ENCODE measurements around the gene CYP26B1. TPM values are rescaled to one million over a fixed set of nuclear protein-coding genes. Genes with fewer than 3 reads are reported as not detected.

CYP26B1 gene
- total and polyA plus RNA-seq, 2 donors (not counting 3 experiments of a cell fraction or from before 2014, with no cell fraction given) = 0.30 to 1.1 TPM

DNA sequence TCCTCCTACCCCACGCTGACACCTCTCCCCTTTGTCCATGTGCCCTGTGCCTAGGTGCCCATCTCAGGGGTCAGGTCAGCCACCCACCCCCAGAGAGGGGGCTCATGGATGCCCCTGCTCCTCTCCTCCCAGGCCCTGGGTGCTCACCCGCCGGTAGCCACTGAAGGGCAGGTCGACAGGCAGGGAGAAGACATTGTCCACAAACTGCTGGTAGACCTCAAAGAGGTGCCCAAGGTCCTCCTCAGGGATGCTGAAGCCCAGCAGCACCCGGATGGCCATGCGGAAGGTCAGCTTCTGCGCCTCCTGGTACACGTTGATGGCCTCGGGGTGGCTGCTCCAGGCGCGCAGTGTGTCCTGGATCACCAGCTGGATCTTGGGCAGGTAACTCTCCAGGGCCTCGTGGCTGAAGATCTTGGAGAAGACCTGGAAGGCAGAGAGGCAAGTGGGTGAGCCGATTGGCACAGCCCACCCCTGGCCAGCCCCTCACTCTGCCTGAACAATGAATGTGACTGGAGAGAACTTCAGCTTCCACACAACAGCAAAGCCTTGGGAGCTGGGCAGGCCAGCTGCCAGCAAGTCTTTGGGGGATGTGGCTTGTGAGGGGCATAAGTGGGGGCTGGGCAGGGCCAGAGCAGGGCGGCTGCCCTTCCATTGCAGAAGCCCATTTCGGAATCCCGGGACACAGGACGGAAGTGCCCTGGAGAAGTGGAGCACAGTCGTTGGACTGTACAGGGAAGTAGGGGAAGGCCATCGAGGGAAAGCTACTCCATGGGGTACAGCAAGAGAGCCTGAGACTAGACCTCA, 12.5 kb downstream of the CYP26B1 start:
- no peaks in the 10 kb centered on the region for H3K79me2 ChIP-seq (ENCODE audit: control insufficient read depth, insufficient read depth, low read length)
- H3K27me3 ChIP-seq (ENCODE audit: control insufficient read depth in 2 of 2, insufficient read depth in 2 of 2, low read length in 2 of 2) = no peaks in the 10 kb centered on the region
- no peaks in the 10 kb centered on the region for H3K9me3 ChIP-seq (replicated peaks; ENCODE audit: control insufficient read depth, insufficient read depth, low read length)
- no peak overlapping the region for H3K9ac ChIP-seq (replicated peaks; ENCODE audit: extremely low read depth, insufficient read depth, low read length)
- no peaks in the 10 kb centered on the region for H3K36me3 ChIP-seq (ENCODE audit: control insufficient read depth in 2 of 2, extremely low read depth in 1 of 2, insufficient read depth in 2 of 2, low read length in 2 of 2)
- H2AFZ ChIP-seq (ENCODE audit: low read depth, low read length) = no peak overlapping the region
- no peak overlapping the region for H3K4me3 ChIP-seq (replicated peaks in 1 of 3; ENCODE audit: insufficient read depth in 1 of 3, low read depth in 1 of 3, low read length in 3 of 3)
- CTCF ChIA-PET = interaction anchor here (1.1 to 1.2 kb wide), 2 partner anchors 15 to 211 kb away, joined by 3 to 6 read pairs; no protein-coding TSS in a partner anchor
- intact Hi-C loops (cut with micrococcal nuclease) (no loop called here), dilution Hi-C loops (cut with MboI; ENCODE audit: extremely low pct_ligation_motif_present, low sequenced_read_pairs) (no loop called here)
- FAIRE-seq (no peak), DNase-seq (ENCODE audit: low read depth, low spot score) (no peak)
- no peaks in the 10 kb centered on the region for H3K9me1 ChIP-seq (replicated peaks; ENCODE audit: control insufficient read depth, extremely low read depth, insufficient read depth, low read length)
- no peak for TF ChIP-seq GATA2 (IDR thresholded peaks at IDR 0.05; ENCODE audit: insufficient read depth, insufficient read length, low read depth, low read length)
- no peak for TF ChIP-seq MYC (IDR thresholded peaks at IDR 0.05; ENCODE audit: low read depth, low read length)
- TF ChIP-seq EZH2 (IDR thresholded peaks at IDR 0.05; ENCODE audit: borderline replicate concordance, low read depth, low read length, severe bottlenecking) = no peak
- TF ChIP-seq, protein P1, sequence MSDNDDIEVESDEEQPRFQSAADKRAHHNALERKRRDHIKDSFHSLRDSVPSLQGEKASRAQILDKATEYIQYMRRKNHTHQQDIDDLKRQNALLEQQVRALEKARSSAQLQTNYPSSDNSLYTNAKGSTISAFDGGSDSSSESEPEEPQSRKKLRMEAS (IDR thresholded peaks at IDR 0.05; ENCODE audit: insufficient read depth, insufficient read length) = no peak
- no peak for TF ChIP-seq FOS (IDR thresholded peaks at IDR 0.05; ENCODE audit: borderline replicate concordance, insufficient read depth, low read length)
- TF ChIP-seq JUN (IDR thresholded peaks at IDR 0.05; ENCODE audit: borderline replicate concordance, insufficient read depth, insufficient read length, low read depth) = no peak
- TF ChIP-seq POLR2AphosphoS5 (IDR thresholded peaks at IDR 0.05; ENCODE audit: insufficient read depth, low read depth, low read length) = no peak
- BruUV-seq (replicated peaks) = no TSS peak
- H4K20me1 ChIP-seq (replicated peaks; ENCODE audit: control insufficient read depth, extremely low read depth, insufficient read depth, low read length) = no peaks in the 10 kb centered on the region
- H3K27ac ChIP-seq (ENCODE audit: insufficient read depth, low read depth, low read length) = no peak overlapping the region
- H3K4me1 ChIP-seq (ENCODE audit: control insufficient read depth, extremely low read depth, insufficient read depth, low read length) = no peaks in the 10 kb centered on the region
- POLR2A ChIA-PET = no interaction called here
- H3K4me2 ChIP-seq (ENCODE audit: insufficient read depth, low read length) = no peak overlapping the region
